NT2/D1 (cell line): ENCODE data around the gene AIP.

Experiments used
- DNase-seq: peaks from one replicate; pipeline ENCODE4 v3.0.0-alpha.2; 2011; ENCODE audit warnings: low read depth, low spot score
- H3K27me3 ChIP-seq: 2 replicates; pipeline ENCODE4 v1.6.0; 2011; ENCODE audit warnings: mild to moderate bottlenecking; ENCODE audit not compliant: insufficient read length, insufficient read depth
- H3K36me3 ChIP-seq: 2 replicates; pipeline ENCODE4 v1.6.1; 2011; ENCODE audit warnings: mild to moderate bottlenecking, low read length, mixed read lengths; ENCODE audit not compliant: insufficient read depth, insufficient read length
- H3K4me1 ChIP-seq: 2 replicates; pipeline ENCODE4 v1.5.1; 2011; ENCODE audit not compliant: insufficient read depth, insufficient read length
- H3K4me3 ChIP-seq: 2 replicates; pipeline ENCODE4 v1.5.1; 2011; ENCODE audit warnings: low read depth; ENCODE audit not compliant: insufficient read length
- H3K9ac ChIP-seq: 2 replicates; pipeline ENCODE4 v1.6.0; 2011; ENCODE audit warnings: low read depth; ENCODE audit not compliant: insufficient read length
- H3K9me3 ChIP-seq: 2 replicates; pipeline ENCODE4 v1.5.1; 2011; ENCODE audit warnings: mild to moderate bottlenecking, low read length; ENCODE audit not compliant: insufficient read depth
- SUZ12 ChIP-seq: IDR thresholded peaks from 2 replicates; pipeline ENCODE4 v1.6.1; 2011; ENCODE audit not compliant: insufficient read length, insufficient read depth; ENCODE audit errors: extremely low read depth
- YY1 ChIP-seq: IDR thresholded peaks from 2 replicates; pipeline ENCODE4 v1.6.1; 2011; ENCODE audit not compliant: insufficient read length, insufficient read depth
- ZNF274 ChIP-seq: IDR thresholded peaks from 2 replicates; pipeline ENCODE4 v1.6.1; 2011; ENCODE audit warnings: mild to moderate bottlenecking, low read depth, low read length

The AIP gene

DNA sequence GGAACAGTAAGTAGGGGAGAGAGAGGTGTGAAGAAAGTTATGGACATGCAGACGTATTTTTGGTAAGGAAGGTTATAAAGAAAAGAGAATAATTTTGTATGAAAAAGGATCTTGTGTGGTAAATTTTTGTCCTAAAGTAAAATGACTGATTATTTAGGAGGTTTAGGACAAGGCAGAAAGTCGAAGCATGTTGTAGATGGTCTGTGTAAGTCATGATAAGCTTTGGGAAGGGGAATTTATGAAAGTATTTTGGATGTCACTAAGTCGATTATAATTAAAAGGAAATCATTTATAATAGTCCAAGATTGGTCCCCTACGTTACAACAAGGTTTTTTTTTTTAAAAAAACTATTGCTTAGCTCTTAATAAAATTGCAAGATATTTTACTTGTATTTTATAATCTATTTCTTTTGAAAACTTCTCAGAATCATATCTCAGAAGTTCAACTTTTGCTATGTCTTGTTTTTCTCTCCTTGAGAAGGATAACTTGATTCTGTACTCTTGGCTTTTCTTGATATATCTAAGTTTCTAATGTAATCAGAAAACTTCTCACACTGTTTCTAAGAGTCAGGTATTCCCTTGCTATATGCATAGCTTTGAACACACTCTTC is 51.3 kb downstream of the AIP start:
- no peak for DNase-seq
- peaks cover 46% of the 10 kb centered on the region for H3K9me3 ChIP-seq
- H3K27me3 ChIP-seq = no peaks in the 10 kb centered on the region
- H3K4me1 ChIP-seq = peaks cover 6% of the 10 kb centered on the region
- H3K36me3 ChIP-seq = no peaks in the 10 kb centered on the region
- H3K9ac ChIP-seq = no peak overlapping the region
- H3K4me3 ChIP-seq = no peak overlapping the region
- TF ChIP-seq YY1 (no peak), SUZ12 (no peak), ZNF274 (no peak)

DNA sequence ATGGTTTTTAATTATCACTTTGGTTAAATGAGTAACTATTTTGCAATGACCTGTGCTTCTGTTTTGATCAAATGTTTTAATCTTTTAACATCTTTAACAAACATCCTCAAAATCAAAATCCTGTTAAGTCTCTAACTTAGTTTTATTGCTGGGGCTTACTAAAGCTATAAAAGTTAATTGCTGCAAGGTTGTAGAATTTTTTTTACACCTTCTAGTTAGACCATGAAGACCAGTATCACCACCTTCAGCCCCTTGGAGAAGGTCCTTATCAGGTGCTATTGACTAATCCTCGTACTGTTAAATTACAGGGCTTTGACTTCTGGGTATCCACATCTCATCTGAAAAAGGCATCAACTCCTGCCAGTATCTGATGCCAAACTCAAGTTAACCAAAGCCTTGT is 52.7 kb downstream of the AIP start:
- H3K27me3 ChIP-seq = no peaks in the 10 kb centered on the region
- H3K9ac ChIP-seq = no peak overlapping the region
- H3K4me3 ChIP-seq = no peak overlapping the region
- H3K9me3 ChIP-seq = peaks cover 46% of the 10 kb centered on the region
- TF ChIP-seq SUZ12 = no peak
- no peak for TF ChIP-seq ZNF274
- DNase-seq = no peak
- peaks cover under 1% of the 10 kb centered on the region for H3K4me1 ChIP-seq
- no peaks in the 10 kb centered on the region for H3K36me3 ChIP-seq

DNA sequence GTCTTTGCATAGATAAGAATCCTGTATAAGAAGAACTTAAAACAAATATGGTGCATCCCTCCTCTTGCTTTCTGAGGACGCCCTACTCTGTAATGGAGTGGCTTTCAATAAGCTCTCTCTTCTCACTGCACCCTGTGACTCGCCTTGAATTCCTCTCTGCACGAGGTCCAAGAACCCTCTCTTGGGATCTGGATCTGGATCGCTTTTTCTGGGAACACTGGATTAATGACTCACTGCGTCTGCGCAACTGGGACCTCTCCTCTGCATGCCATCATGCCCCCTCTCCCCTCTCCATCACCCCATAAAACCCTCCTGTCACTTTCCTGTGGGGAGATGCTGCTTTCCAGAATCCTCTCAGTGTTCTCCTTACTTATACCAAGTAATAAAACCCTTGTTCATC is 55.5 kb downstream of the AIP start:
- H3K9ac ChIP-seq = no peak overlapping the region
- TF ChIP-seq SUZ12 = no peak
- no peak for TF ChIP-seq ZNF274
- TF ChIP-seq YY1 = no peak
- peaks cover 33% of the 10 kb centered on the region for H3K9me3 ChIP-seq
- H3K27me3 ChIP-seq = no peaks in the 10 kb centered on the region
- no peaks in the 10 kb centered on the region for H3K36me3 ChIP-seq
- H3K4me3 ChIP-seq = no peak overlapping the region
- DNase-seq = no peak
- H3K4me1 ChIP-seq = peaks cover 7% of the 10 kb centered on the region

DNA sequence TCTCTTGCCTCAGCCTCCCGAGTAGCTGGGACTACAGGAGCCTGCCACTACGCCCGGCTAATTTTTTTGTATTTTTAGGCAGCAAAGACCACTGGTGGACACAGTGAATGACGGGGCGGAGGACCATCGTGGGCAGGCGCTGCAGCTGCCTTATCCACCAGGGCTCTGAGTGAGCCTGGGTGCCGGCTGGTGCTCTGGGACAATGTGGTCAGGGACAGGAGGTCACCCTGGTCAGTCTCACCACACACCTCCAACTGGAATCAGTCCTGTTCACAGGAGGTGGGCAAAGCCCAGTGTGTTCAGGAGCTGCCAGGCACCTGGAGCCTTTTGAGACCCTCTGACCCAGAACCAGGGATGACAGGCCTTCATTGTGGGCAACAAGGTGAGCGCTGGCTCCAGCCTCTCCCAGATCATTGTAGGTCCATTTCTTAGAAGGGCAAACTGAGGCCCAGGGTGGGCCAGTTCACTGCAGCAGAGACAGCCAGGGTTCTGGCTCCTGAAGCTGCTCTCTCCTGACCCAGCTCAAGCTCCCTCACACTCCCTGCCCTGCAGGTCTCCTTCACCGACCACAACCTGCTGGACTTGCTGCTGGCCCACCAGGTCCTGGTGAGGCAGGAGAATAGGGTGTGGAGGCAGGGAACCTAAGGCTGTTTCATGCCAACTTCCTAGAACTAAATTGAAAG is 56.1 kb downstream of the AIP start:
- Histone ChIP-seq H3K27me3 (no peaks in the 10 kb centered on the region), H3K4me3 (no peak overlapping the region), H3K36me3 (no peaks in the 10 kb centered on the region), H3K4me1 (peaks cover 9% of the 10 kb centered on the region), H3K9ac (no peak overlapping the region), H3K9me3 (peaks cover 27% of the 10 kb centered on the region)
- DNase-seq = no peak
- TF ChIP-seq SUZ12 (no peak), ZNF274 (no peak), YY1 (no peak)

DNA sequence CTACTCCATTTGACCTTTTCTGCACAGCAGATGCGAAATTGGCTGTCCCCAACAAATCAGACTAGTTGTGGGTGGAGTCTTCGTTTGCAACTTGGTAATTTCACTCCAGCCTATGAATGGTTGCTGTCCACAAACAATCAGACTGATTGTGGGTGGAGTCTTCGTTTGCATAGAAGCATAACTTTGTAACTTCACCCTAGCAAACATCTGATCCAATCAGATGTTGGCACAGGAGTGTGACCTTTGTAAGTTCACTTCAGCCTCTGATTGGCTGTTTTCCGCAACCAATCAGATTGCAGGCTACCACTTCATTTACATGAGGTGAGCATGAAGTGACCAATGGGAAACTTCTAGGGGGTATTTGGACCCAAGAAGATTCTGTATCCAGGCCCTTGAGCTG is 56.7 kb downstream of the AIP start:
- Histone ChIP-seq H3K4me1 (peaks cover 9% of the 10 kb centered on the region), H3K36me3 (no peaks in the 10 kb centered on the region), H3K27me3 (no peaks in the 10 kb centered on the region), H3K9me3 (peaks cover 21% of the 10 kb centered on the region), H3K9ac (no peak overlapping the region), H3K4me3 (no peak overlapping the region)
- DNase-seq = no peak
- TF ChIP-seq ZNF274 (no peak), YY1 (no peak), SUZ12 (no peak)
